HepG2 (cell line): Measurements from ENCODE around the gene RFX2. TPM values are rescaled to one million over a fixed set of nuclear protein-coding genes. Genes with fewer than 3 reads are reported as not detected.

Experiments
- CHCHD3 ChIP-seq: sonication (generic); formaldehyde crosslinking; IDR thresholded peaks from 2 replicates; pipeline ENCODE4 v1.8.0; 2022; ENCODE audit warnings: mild to moderate bottlenecking, missing genetic modification reagents, moderate library complexity
- IRF2 ChIP-seq: IDR thresholded peaks from 2 replicates; pipeline ENCODE4 v1.6.1; 2018; ENCODE audit warnings: missing genetic modification reagents, missing compliant biosample characterization
- MED13 ChIP-seq: sonication (generic); formaldehyde crosslinking; IDR thresholded peaks from 2 replicates; pipeline ENCODE4 v1.5.0; 2020; ENCODE audit warnings: missing genetic modification reagents
- PHF5A ChIP-seq: IDR thresholded peaks from one replicate; pipeline ENCODE4 v1.6.1; 2018; ENCODE audit warnings: low read depth, missing genetic modification reagents; ENCODE audit not compliant: unreplicated experiment
- SCMH1 ChIP-seq: sonication (generic); formaldehyde crosslinking; IDR thresholded peaks from 2 replicates; pipeline ENCODE4 v1.9.0; 2021; ENCODE audit warnings: missing genetic modification reagents, mild to moderate bottlenecking, borderline replicate concordance
- THAP8 ChIP-seq: sonication (generic); formaldehyde crosslinking; IDR thresholded peaks from 2 replicates; pipeline ENCODE4 v1.5.1; 2020; ENCODE audit warnings: missing genetic modification reagents, mild to moderate bottlenecking, borderline replicate concordance
- WIZ ChIP-seq: sonication (generic); formaldehyde crosslinking; IDR thresholded peaks from 2 replicates; pipeline ENCODE4 v1.5.1; 2020; ENCODE audit warnings: mild to moderate bottlenecking, missing genetic modification reagents
- ZBTB49 ChIP-seq: sonication (generic); formaldehyde crosslinking; IDR thresholded peaks from 2 replicates; pipeline ENCODE4 v1.4.0; 2020; ENCODE audit warnings: missing genetic modification reagents, borderline replicate concordance
- ZHX2 ChIP-seq, 2 experiments: sonication (generic) in 1 of 2; formaldehyde crosslinking in 1 of 2; IDR thresholded peaks; 2 replicates each; pipeline versions ENCODE4 v1.6.1 to v1.9.0; 2014 to 2022; ENCODE audit warnings: antibody characterized with exemption in 1 of 2, borderline replicate concordance in 1 of 2, inconsistent platforms in 1 of 2, low read depth in 1 of 2, missing genetic modification reagents in 1 of 2
- ZNF407 ChIP-seq: sonication (generic); formaldehyde crosslinking; IDR thresholded peaks from one replicate; pipeline ENCODE4 v1.5.1; 2020; ENCODE audit warnings: mild to moderate bottlenecking, missing genetic modification reagents; ENCODE audit errors: not compliant biosample characterization
- polyA plus RNA-seq, 8 experiments: library from polyadenylated mRNA; depleted of rRNA in 3 of 8; stranded (reverse) in 7 of 8; unstranded in 1 of 8; fragments of >200 nt; fragmentation: Illumina TruSeq in 4 of 8; extraction: Trizol in 4 of 8; gene quantifications; 2 replicates each; pipeline versions ENCODE4 v1.2.1 to v1.2.3, GENCODE V29; 2011 to 2016; ENCODE audit warnings: low read depth in 4 of 8, missing spikeins in 1 of 8, mixed read lengths in 1 of 8; ENCODE audit not compliant: insufficient read depth in 1 of 8
- total RNA-seq, 5 experiments: library from RNA; depleted of rRNA; stranded (reverse); fragments of >200 nt; fragmentation: Illumina TruSeq; extraction: Trizol; gene quantifications; 2 replicates each; pipeline ENCODE4 v1.2.3, GENCODE V29; 2016; ENCODE audit warnings: low read depth in 1 of 5

Gene RFX2
- total and polyA plus RNA-seq, 2 of the 13 experiments (the other 11 are each of a cell fraction or from before 2014, with no cell fraction given), result 2.8 to 3.3 TPM

- no peak for TF ChIP-seq ZHX2 (IDR thresholded peaks at IDR 0.05; ENCODE audit: low read depth)
- TF ChIP-seq ZHX2 (CRISPR knock-in tag; IDR thresholded peaks at IDR 0.05; ENCODE audit: borderline replicate concordance), result no peak
- peak; percentile 84 for TF ChIP-seq IRF2 (CRISPR knock-in tag)
- no peak for TF ChIP-seq ZBTB49 (CRISPR knock-in tag)
- no peak for TF ChIP-seq SCMH1
- TF ChIP-seq WIZ, result no peak
- no peak for TF ChIP-seq PHF5A
- TF ChIP-seq MED13 (CRISPR knock-in tag), result no peak
- TF ChIP-seq THAP8, result no peak
- TF ChIP-seq ZNF407, result no peak
- no peak for TF ChIP-seq CHCHD3 (CRISPR knock-in tag)
Observed at GRCh38 chr19:5987077-5987818, 123.1 kb downstream of the RFX2 start (continued).
